HEK293 (cell line): ENCODE measurements around the gene TEX36.

Experiments
- HIC1 ChIP-seq: fragments of 450-650 bp; formaldehyde crosslinking; IDR thresholded peaks from 2 replicates; pipeline ENCODE4 v1.5.1; 2016; ENCODE audit warnings: missing biosample characterization, missing genetic modification characterization
- KLF10 ChIP-seq: fragments of 450-650 bp; IDR thresholded peaks from 2 replicates; pipeline ENCODE4 v1.5.1; 2018; ENCODE audit warnings: missing biosample characterization, mild to moderate bottlenecking, missing genetic modification characterization
- RBAK ChIP-seq: fragments of 450-650 bp; formaldehyde crosslinking; IDR thresholded peaks from 2 replicates; pipeline ENCODE4 v1.5.1; 2016; ENCODE audit warnings: missing biosample characterization, missing genetic modification characterization
- SP7 ChIP-seq: fragments of 450-650 bp; formaldehyde crosslinking; IDR thresholded peaks from 2 replicates; pipeline ENCODE4 v1.5.1; 2016; ENCODE audit warnings: missing biosample characterization, missing genetic modification characterization
- TSHZ1 ChIP-seq: fragments of 450-650 bp; formaldehyde crosslinking; IDR thresholded peaks from 2 replicates; pipeline ENCODE4 v1.5.1; 2016; ENCODE audit warnings: missing biosample characterization, missing genetic modification characterization, borderline replicate concordance
- ZBTB49 ChIP-seq: fragments of 450-650 bp; formaldehyde crosslinking; IDR thresholded peaks from 2 replicates; pipeline ENCODE4 v1.5.1; 2016; ENCODE audit warnings: missing biosample characterization, missing genetic modification characterization, low read depth
- ZBTB6 ChIP-seq: fragments of 450-650 bp; formaldehyde crosslinking; IDR thresholded peaks from 2 replicates; pipeline ENCODE4 v1.5.1; 2017; ENCODE audit warnings: missing biosample characterization, missing genetic modification characterization
- ZBTB7A ChIP-seq: fragments of 450-650 bp; formaldehyde crosslinking; IDR thresholded peaks from 2 replicates; pipeline ENCODE4 v1.5.1; 2016; ENCODE audit warnings: low read depth, missing biosample characterization, missing genetic modification characterization
- ZFHX2 ChIP-seq: fragments of 450-650 bp; formaldehyde crosslinking; conservative IDR thresholded peaks from 2 replicates; pipeline ENCODE4 v1.5.1; 2016; ENCODE audit warnings: missing biosample characterization, missing genetic modification characterization
- ZFP69B ChIP-seq: fragments of 450-650 bp; formaldehyde crosslinking; IDR thresholded peaks from 2 replicates; pipeline ENCODE4 v1.5.1; 2016; ENCODE audit warnings: missing biosample characterization, missing genetic modification characterization
- ZNF10 ChIP-seq: fragments of 450-650 bp; formaldehyde crosslinking; IDR thresholded peaks from 2 replicates; pipeline ENCODE4 v1.5.1; 2017; ENCODE audit warnings: missing biosample characterization, missing genetic modification characterization
- ZNF121 ChIP-seq: fragments of 450-650 bp; formaldehyde crosslinking; IDR thresholded peaks from 2 replicates; pipeline ENCODE4 v1.5.1; 2016; ENCODE audit warnings: missing biosample characterization, missing genetic modification characterization
- ZNF133 ChIP-seq: fragments of 450-650 bp; formaldehyde crosslinking; IDR thresholded peaks from 2 replicates; pipeline ENCODE4 v1.5.1; 2016; ENCODE audit warnings: missing biosample characterization, missing genetic modification characterization
- ZNF18 ChIP-seq: fragments of 450-650 bp; formaldehyde crosslinking; IDR thresholded peaks from 2 replicates; pipeline ENCODE4 v1.5.1; 2016; ENCODE audit warnings: missing biosample characterization, missing genetic modification characterization
- ZNF292 ChIP-seq: fragments of 450-650 bp; formaldehyde crosslinking; IDR thresholded peaks from 2 replicates; pipeline ENCODE4 v1.5.1; 2016; ENCODE audit warnings: low read depth, missing biosample characterization, missing genetic modification characterization, borderline replicate concordance
- ZNF324 ChIP-seq: fragments of 450-650 bp; formaldehyde crosslinking; IDR thresholded peaks from 2 replicates; pipeline ENCODE4 v1.5.1; 2016; ENCODE audit warnings: missing biosample characterization, missing genetic modification characterization
- ZNF544 ChIP-seq: fragments of 450-650 bp; formaldehyde crosslinking; IDR thresholded peaks from 2 replicates; pipeline ENCODE4 v1.5.0; 2017; ENCODE audit warnings: missing biosample characterization, missing genetic modification characterization
- ZNF560 ChIP-seq: fragments of 450-650 bp; formaldehyde crosslinking; IDR thresholded peaks from 2 replicates; pipeline ENCODE4 v1.5.1; 2017; ENCODE audit warnings: missing biosample characterization, missing genetic modification characterization, borderline replicate concordance
- ZNF624 ChIP-seq: fragments of 450-650 bp; formaldehyde crosslinking; IDR thresholded peaks from 2 replicates; pipeline ENCODE4 v1.5.1; 2017; ENCODE audit warnings: missing biosample characterization, missing genetic modification characterization
- ZNF639 ChIP-seq: fragments of 450-650 bp; formaldehyde crosslinking; IDR thresholded peaks from 2 replicates; pipeline ENCODE4 v1.5.1; 2016; ENCODE audit warnings: missing biosample characterization, missing genetic modification characterization
- ZNF777 ChIP-seq: fragments of 450-650 bp; formaldehyde crosslinking; IDR thresholded peaks from 2 replicates; pipeline ENCODE4 v1.5.1; 2017; ENCODE audit warnings: missing biosample characterization, missing genetic modification characterization, borderline replicate concordance
- ZNF843 ChIP-seq: fragments of 450-650 bp; formaldehyde crosslinking; IDR thresholded peaks from 2 replicates; pipeline ENCODE4 v1.5.1; 2016; ENCODE audit warnings: missing biosample characterization, missing genetic modification characterization
- ZSCAN5A ChIP-seq: fragments of 450-650 bp; formaldehyde crosslinking; IDR thresholded peaks from 2 replicates; pipeline ENCODE4 v1.5.1; 2016; ENCODE audit warnings: missing biosample characterization, missing genetic modification characterization
- ZXDB ChIP-seq: fragments of 450-650 bp; formaldehyde crosslinking; IDR thresholded peaks from 2 replicates; pipeline ENCODE4 v1.5.1; 2016; ENCODE audit warnings: missing biosample characterization, missing genetic modification characterization

TEX36 gene

GRCh38 chr10:125719173-125720001, 36.4 kb upstream of the TEX36 start, which contains the start of gene EDRF1 (continued):
- TF ChIP-seq ZSCAN5A (tag by site-specific recombination) (no peak), ZNF777 (tag by site-specific recombination) (no peak), ZNF292 (tag by site-specific recombination) (no peak), SP7 (tag by site-specific recombination) (peak; percentile 58), ZNF10 (tag by site-specific recombination) (peak; percentile 24; the same call in 1 of the 2 replicates), ZNF18 (tag by site-specific recombination) (0 out of 2 replicates have a peak, but pooled peaks have one; percentile 22), ZNF324 (tag by site-specific recombination) (peak; percentile 75; the same call in 1 of the 2 replicates), HIC1 (peak; percentile 67; the same call in 1 of the 2 replicates), KLF10 (no peak), ZNF560 (tag by site-specific recombination) (no peak), TSHZ1 (no peak), ZBTB6 (tag by site-specific recombination) (peak; percentile 52; the same call in 1 of the 2 replicates), ZNF639 (tag by site-specific recombination) (no peak), ZFHX2 (tag by site-specific recombination) (peak; percentile 79), RBAK (tag by site-specific recombination) (no peak), ZFP69B (peak; percentile 48), ZXDB (tag by site-specific recombination) (peak; percentile 74; the same call in 1 of the 2 replicates), ZNF121 (tag by site-specific recombination) (no peak), ZBTB7A (tag by site-specific recombination) (no peak; the same call in 1 of the 2 replicates), ZNF133 (tag by site-specific recombination) (no peak), ZNF624 (no peak), ZBTB49 (no peak), ZNF843 (tag by site-specific recombination) (no peak), ZNF544 (no peak)
